Fibroblast of skin of right quadriceps (primary cell): Measurements from ENCODE around the gene TMEM82.

Source experiments
- DNase-seq: peaks from one replicate; pipeline ENCODE4 v3.0.0-alpha.2; 2013

TMEM82 gene

DNA sequence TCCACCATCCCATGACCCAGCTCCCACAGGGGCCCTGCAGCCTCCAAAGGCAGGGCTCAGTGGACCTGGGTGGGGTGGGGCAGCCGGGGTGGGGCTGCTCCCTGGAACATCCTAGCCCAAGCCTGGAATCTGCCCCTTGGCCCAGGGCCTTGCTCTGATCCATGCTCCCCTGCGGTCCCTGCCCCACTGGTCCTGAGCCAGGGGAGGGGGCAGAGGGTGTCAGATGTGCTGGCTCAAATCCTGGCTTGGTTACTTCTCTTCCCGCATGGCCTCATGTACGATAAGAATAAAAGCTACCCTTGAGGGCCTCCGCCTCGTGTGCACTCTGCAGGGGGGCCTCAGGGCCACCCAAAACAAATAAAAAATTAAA, 5.4 kb upstream of the TMEM82 start:
- DNase-seq: no peak

- no peak for DNase-seq
Observed at GRCh38 chr1:15737324-15738319, 4.7 kb upstream of the TMEM82 start.

DNA sequence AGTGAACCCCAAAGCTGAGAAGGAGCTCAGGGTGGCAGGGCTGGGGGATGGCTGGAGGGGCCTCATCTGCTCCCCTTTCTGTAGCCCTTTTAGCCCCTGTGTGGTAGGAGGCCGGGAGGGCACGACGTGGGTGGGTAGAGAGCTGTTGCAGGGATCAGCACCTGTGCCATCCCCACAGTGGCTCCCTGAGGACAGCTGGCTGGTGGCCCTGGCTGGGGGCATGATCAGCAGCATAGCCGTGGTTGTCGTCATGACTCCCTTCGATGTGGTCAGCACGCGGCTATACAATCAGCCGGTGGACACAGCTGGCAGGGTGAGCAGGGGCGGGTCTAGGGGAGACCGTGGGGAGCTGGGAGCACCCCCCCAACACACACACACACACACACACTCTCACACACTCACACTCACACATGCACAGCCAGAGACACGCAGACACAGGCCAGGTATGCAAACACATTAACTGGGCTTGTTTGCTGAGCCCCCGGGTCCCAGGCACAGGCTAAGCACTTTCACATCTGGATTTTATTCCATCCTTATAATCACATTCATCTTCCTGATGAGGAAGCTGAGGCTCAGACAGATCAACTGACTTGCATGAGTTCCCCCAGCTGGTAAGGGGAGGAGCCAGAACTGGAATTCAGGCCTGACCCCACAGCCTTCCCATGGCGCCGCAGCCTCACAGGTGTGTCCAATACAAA, 3.7 kb upstream of the TMEM82 start:
- DNase-seq: no peak

- no peak for DNase-seq
Observed at GRCh38 chr1:15739259-15739658, 3.0 kb upstream of the TMEM82 start.

DNA sequence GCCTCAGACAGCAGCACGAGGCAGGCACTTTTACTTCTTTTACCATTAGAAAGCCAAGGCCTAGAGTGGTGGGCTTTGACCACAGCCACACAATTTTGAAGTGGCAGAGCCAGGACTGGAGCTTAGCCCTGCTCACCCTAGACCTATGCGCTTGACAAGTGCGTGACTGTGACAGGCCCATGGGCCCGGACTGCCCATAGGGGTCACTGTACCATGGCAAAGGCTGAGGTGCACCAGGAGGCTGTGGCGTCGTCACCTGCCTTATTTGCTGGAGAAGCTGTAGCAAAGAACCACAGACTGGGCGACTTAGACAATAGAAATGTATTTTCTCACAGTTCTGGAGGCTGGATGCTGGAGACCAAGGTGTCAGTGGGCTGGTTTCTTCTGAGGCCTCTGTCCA, 2.6 kb upstream of the TMEM82 start:
- DNase-seq: no peak

GRCh38 chr1:15740924-15741850, 1.1 kb upstream of the TMEM82 start:
- DNase-seq: peak; percentile 46

DNA sequence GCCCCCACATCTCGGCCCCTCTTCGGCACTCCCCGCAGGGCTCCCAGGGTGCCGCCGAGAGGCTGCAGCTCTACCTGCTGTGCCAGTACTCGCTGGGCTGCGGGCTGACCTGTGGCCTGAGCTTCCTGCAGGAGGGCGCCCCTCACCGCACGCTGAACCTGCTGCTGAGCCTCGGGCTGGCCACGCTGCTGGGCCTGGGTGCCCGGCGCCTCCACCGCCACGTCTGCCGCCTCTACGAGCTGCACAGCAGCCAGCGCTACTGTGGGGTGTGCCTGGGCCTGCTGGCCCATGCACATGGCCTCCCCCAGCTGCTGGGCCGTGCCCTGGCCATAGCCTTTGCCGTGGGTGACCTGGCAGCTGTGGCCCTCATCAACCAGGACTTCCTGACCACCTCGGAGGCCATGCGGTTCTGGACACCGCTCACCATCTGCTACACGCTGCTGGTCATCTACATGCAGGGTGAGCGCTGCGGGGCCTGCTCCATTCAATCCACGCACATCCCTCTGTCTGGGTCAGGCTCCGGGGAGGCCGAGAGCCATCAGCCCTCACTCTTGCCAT, 1.9 kb downstream of the TMEM82 start:
- DNase-seq: no peak

GRCh38 chr1:15747378-15747777, 5.1 kb downstream of the TMEM82 start:
- no peak for DNase-seq

DNA sequence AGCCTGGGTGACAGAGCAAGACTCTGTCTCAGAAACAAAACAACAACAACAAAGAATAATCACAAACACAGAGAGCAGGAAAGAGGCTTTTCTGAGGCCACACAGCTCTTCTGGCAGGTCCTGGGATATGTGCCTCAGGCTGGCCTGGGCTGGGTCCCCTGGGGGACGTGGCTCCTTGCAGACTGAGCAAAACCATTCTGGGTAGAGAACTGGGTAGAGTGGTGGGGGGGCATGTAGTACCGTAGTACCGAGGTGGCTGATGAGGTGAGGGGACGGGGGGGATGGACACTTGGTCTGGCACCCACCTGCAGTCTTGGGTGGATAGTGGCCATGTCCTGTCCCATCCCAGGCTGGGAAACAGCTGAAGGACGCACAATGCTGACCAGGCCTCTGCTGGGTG, 6.0 kb downstream of the TMEM82 start:
- no peak for DNase-seq

DNA sequence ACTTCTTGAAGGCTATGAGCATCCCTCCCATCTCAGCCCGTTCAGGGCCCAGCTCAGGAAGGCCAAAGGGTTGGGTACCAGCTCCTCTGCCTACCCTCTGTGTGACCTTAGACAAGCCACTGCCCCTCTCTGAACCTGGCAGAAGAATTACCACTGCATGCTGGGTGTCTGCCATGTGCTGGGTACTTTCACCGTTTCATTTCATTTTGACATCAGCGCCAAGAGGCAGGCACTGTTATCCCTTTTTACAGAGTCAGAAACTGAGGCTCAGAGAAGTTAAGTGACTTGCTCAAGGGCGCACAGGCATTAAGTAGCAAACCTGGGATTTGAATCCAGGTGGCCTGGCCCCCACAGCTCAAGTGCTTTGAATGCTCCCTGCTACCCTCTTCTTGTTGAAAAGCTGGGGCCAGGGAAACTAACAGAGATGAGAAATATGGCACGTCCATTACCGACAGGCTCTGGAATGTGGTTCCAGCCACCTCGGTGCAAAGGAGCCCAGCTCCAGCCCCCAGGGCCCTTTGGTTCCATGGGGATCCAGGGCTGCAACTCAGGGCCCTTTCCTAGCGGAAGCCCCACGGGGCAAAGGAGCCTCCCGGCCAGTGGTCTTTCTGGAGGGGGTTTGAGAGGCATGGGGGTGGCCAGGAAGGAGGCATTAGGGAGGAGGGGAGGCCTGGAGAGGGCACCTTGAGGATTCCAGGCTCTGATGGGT, 6.5 kb downstream of the TMEM82 start:
- DNase-seq: no peak

DNA sequence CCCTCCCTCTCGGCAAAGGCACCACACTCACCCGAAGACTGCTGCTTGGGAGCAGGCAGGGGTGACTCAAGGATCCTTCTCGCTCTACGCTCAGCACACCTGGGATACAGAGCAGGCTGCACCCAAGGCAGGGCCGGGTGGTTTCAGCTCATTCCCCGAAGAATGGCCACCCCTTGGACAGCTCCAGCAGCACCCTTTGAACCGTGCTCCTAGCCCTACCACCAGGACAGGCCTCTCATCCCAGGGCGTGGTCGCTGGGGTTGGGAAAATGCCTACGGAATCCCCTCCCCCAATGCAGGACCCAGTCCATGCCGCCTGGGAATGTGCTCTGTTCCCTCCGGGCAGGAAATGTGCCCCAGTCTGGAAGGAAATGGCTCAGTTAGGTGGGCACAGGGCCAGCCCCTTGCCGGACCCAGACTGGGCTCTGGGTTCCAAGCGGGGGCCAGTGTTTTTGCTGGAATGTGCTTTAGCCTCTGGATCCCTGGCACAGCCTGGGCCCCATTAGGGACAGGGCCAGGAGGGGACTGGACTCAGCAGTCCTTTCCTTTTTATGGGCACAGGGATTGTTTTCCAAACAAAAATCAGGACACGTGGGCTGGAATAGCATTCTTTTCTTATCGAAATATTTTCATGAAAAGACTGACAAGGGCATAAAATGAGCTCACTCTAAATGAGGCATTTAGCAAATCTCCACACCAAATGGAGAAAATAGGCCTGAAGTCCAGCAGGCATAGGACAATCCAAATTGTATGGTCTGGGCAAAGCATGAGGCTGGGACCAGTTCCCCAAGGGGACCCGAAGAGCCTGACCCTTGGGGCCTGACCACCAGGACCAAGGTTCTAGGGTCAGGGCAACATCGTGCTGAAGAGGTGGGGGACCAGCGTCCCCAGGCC, 7.3 kb downstream of the TMEM82 start:
- DNase-seq: peak; percentile 23

GRCh38 chr1:15750924-15751323, 8.6 kb downstream of the TMEM82 start:
- DNase-seq: no peak

- no peak for DNase-seq
Observed at GRCh38 chr1:15751717-15752116, 9.4 kb downstream of the TMEM82 start.

DNA sequence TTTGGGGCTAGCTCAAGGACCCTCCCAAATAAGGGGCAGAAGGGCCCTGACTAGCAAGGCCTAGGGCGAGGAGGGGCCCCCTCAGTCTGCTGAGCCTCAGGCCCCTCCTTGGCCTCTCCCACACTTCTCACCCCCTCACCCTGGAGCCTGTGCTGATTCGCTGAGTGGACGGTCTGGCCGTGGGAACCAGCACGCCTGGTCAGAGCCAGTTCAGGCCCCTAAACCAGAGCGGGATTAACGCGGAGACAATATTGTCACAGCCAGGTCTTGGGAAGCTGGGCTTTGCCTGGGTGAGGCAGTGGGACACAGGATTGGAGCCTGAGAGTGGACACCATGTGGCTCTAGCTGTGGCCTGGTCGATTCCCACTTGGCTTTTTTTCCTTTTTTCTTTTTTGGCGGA, 11.5 kb downstream of the TMEM82 start:
- no peak for DNase-seq

DNA sequence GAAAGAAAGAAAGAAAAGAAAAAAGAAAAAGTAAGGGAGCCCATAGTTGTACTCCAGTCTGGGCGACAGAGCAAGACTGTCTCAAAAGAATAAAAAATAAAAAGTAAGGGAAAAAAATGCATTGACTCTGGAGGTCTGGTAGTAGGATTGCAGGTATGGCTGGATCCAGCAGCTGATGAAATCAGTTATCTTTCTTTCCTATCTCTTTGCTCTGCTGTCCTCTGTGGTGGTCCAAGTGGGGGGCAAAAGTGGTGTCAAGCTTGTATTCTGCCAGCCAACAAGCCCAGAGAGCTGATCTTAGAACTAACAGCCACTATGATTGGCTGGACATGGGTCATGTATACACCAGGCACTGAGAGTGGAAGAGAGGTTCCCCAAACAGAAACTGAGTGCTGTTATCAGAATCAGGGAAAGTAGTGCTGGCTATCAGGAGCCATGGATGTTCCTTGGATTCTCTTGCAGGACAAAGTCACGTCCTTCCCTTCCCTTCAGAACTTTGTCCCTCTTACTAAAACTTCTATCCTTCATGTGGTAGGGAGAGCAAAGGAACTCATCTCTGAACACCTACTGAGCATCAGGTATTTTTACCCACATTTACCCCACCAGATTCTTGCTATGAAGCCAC, 12.8 kb downstream of the TMEM82 start:
- no peak for DNase-seq

DNA sequence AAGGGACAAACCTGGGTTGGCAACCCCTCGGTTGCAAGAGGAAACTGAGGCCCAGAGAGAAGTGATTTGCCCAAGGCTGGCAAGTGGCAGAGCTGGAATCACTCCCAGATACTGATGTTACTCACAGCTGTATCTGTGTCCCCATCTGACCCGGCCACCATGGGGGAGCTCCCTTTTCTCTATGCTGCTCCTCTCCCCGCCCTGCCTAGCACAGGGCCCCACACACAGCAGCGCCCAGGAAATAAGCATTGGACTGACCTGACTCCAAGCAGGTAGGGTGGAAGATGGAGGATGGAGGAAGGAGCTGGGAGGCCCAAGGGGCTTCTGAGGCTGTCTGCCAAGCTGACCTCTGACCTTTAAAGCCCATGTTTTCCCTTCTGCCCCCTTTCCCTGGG, 13.3 kb downstream of the TMEM82 start:
- no peak for DNase-seq

GRCh38 chr1:15756143-15757015, 14.1 kb downstream of the TMEM82 start:
- DNase-seq: no peak

DNA sequence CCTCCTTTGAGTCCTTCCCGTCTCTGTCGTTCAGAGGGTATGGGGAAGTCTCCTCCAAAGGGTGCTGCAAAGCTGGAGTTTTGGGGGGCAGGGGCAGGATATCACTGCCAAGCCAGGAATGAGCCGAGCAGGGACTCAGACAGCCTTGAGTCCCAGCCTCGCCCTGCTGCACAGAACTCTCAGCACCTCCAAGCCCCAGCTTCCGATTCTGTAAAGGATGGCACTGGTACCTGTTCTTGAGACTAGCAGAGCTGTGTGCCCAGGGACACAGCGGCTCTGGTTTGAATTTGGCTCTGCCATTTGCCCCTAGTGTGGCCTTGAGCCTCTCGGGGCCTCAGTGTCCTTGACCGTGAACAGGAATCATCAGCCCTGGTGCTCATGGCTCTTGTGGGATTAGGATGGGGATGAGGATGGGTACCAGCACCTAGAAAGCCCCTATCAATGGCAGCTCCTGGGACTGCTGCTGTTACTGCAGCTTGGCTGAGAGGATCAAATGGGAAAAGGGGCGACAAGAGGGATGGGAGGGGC, 14.8 kb downstream of the TMEM82 start:
- DNase-seq: no peak
